Stomach (tissue), 4 donors: ENCODE results near the gene DYDC2.

Source experiments
- CTCF ChIP-seq, 7 experiments: fragments of 450-650 bp in 4 of 7; fragments of 200-600 bp in 3 of 7; sonication (generic) in 3 of 7; IDR thresholded peaks; one replicate each; pipeline ENCODE4 v1.5.1; 2016 to 2019; ENCODE audit warnings: antibody characterized with exemption in 7 of 7, control low read depth in 2 of 7, mild to moderate bottlenecking in 1 of 7
- POLR2A ChIP-seq, 4 donors: fragments of 450-650 bp; IDR thresholded peaks; one replicate each; pipeline ENCODE4 v1.6.1; 2016; ENCODE audit warnings: antibody characterized with exemption in 4 of 4, control low read depth in 2 of 4, mild to moderate bottlenecking in 1 of 4, moderate library complexity in 1 of 4

- TF ChIP-seq CTCF (IDR thresholded peaks at IDR 0.05) (no peak), POLR2A (IDR thresholded peaks at IDR 0.05) (no peak)
Measured at GRCh38 chr10:80319725-80320290, 36.8 kb upstream of the DYDC2 start.
